GM12874 (cell line): ENCODE results near the gene GSE1.

Source experiments
- TF ChIP-seq, protein P1 (sequence below): IDR thresholded peaks from 2 replicates; pipeline ENCODE4 v1.5.1; 2011; ENCODE audit warnings: low read depth, mild to moderate bottlenecking, control low read depth, low read length, moderate library complexity; ENCODE audit not compliant: insufficient read depth

GSE1 gene

DNA sequence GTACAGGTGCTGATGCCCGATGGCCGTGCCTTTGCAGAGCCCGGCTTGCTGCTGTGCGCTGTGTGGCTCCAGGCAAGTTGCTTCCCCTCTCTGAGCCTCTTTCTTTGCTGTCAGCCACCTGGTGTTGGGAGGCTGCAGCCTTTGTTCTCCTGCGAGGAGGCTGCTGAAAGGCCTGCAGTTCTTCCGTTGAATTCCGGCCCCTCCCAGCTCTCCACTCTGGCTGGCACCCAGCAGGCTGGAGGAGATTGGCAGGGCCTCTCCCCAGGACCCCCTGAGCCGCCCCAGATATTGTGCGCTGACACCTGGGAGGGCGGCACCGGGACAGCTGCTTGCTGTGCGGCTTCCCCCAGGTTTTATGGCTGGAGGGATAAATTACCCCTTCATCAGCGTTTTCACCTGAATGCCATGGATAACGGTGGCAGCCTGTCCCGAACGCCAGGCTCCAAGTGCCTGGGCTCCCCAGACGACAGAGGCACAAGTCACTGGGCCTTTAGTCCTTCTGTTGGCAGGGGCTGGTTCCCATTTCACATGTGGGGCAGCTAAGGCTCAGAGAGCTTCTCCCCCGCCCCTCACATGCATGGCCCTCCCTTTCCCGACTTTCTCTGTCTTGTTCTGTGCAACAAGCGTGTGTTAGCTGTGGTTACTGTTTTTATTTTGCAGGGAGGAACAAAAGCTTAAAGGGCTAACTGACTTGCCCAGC, 35.1 kb upstream of the GSE1 start:
- TF ChIP-seq, protein P1, sequence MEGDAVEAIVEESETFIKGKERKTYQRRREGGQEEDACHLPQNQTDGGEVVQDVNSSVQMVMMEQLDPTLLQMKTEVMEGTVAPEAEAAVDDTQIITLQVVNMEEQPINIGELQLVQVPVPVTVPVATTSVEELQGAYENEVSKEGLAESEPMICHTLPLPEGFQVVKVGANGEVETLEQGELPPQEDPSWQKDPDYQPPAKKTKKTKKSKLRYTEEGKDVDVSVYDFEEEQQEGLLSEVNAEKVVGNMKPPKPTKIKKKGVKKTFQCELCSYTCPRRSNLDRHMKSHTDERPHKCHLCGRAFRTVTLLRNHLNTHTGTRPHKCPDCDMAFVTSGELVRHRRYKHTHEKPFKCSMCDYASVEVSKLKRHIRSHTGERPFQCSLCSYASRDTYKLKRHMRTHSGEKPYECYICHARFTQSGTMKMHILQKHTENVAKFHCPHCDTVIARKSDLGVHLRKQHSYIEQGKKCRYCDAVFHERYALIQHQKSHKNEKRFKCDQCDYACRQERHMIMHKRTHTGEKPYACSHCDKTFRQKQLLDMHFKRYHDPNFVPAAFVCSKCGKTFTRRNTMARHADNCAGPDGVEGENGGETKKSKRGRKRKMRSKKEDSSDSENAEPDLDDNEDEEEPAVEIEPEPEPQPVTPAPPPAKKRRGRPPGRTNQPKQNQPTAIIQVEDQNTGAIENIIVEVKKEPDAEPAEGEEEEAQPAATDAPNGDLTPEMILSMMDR: no peak

DNA sequence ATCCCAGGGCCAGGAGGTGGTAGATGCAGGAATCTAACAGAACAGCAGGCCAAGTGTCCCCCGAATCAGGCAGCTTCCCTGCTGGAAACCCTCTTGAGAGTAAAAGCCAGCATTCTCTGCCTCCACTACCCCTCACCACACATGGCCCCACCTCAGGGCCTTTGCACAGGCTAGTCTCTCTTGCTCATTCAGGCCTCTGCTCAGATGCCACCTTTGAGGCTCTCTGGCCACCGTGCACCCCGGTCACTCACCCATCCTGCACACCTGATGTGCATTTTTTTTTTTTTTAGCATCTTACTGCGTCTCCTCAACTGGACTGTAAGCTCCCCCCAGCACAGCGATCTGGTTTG, 34.5 kb upstream of the GSE1 start:
- TF ChIP-seq, protein P1: no peak

DNA sequence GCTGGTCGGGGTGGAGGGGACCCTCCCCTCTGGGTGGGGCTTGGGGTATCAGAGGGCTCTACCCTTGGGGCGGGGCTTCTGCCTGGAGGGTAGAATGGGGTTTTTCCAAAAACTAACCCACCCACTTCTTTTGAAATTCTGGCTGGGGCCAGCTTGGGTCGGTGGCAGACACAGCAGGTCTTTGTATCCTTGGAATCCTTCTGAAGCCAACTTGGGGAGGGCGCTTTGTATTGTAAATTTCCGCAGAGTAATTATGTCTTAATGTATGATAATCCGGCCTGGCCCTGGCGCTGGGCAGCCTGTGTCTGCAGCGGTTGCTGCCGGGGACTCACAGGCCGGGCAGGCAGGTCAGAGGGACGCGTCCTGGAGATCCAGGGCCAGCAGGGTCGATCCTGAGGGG, 33.9 kb upstream of the GSE1 start:
- TF ChIP-seq, protein P1: no peak

DNA sequence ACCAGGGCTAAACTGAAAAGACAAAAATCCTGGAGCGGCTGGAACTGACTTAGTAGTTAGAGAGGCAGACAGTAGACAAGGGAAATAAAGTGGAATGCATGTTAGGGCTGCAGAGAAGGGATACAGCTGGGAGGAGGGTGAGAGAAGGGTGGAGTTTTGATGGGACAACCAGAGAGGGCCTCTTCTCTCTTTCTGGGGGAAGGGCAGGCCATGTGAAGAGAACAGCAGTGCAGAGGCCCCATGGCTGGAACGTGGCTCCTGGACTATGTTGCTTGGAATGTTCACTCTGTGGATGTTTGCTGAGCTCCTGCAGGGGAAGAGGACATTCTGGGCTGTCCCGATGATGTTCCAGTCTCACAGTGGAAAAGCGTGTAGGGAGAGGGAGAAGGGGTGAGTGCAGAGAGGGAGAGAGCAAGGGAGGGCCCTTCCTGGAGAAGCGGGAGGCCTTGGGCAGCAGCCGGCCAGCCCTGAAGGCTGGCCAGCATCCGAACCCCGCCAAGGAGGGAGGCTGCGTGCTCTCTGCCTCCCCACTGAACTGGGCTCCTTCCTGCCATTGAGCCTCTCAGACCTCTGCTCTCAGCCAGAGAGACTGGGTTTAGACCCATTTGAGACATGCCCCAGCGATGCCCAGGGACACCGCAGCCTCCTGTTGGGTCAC, 33.1 kb upstream of the GSE1 start:
- TF ChIP-seq, protein P1: no peak

DNA sequence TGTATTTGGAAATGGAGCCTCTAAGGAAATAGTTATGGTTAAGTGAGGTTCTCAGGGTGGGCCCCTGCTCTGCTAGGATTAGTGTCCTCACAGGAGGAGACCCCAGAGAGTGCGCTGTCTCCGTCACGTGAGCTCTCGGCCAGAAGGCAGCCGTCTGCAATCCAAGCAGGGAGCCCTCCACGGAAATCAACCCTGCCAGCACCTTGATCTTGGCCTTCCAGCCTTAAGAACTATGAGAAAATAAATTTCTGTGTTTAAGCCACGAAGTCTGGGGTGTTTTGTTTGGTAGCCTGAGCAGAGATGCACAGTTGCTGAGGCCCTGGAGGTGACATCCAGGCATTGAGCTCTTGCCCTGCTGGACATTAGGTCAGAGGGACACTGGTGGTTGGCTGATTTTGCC, 32.4 kb upstream of the GSE1 start:
- TF ChIP-seq, protein P1: no peak

DNA sequence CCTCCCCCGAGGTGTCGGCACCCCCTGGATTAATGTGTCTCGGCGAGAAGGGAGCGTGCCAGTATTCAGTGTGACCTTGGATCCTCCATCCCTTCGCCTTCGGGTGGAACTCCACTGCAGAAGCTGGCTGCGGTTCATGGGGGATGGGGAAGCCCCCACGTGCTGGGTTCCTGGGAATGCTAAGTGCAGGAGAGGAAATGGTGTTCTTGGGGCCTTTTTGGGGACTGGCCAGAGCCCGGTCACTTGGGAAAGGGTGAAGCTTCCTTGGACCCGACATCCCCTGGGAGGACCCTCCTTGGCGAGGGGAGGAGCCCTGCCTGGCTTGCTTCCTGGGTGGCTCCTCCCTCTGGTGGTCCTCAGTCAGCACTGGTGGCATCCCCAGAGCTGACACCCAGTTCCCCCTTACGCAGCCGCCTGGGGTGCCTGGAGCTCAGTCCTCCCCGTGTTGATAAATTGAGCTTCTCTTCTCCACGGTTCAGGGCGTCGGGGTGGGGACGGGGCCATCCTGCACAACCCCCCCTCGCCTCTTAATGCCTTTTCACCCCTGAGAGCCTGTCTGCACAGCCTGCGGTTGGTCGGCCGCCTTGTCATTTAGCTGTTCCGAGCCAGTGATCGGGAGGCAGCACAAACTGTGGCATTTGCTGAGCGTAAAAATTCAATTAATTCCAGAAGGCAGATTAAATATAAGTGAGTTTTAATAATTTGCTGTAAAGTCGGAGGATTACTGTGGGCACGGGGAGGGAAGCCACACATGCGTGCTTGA, 30.7 kb upstream of the GSE1 start:
- TF ChIP-seq, protein P1: no peak

DNA sequence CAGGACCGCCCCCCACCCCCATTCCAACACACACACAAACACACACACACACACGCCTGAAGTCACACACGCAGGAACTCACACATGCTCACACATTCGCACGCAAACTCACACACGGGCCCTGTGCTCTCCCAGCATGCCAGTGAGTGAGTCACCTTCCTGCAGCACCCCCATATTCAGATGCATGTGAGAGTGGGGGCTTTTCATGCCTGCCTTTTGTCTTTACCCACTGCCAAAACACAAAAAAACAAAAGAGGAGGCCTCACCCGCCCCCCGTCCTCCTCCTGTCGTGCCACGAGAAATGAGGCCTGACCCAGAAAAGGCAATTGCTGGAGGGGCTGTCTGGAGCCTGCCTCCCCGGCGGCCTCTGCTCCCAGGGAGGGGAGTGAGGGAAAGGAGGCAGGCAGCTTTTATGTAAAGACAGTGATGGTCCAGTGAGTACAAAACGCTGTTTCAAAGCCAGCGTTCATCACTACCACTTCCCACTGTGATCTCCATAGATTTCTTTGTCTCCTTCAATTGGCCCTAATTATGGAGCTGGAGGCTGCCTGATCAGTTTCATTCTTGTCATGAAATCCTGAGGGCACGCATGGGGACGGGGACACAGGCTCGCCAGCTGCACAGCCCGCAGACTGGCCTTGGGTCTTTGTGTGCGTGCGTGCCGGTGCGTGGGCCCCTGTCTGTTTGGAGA, 29.5 kb upstream of the GSE1 start:
- TF ChIP-seq, protein P1: no peak
